ENCODE data around the gene BLM.

BLM gene

GRCh38 chr15:90690585-90690984 is 26.6 kb upstream of the BLM start:
- no peak for DNase-seq
- intact Hi-C loops (cut with DNase I): no loop called here

- DNase-seq: no peak
- intact Hi-C loops (cut with DNase I): no loop called here
These were observed 25.8 kb upstream of the BLM start for GRCh38 chr15:90691369-90691768.

- no peak for DNase-seq
- intact Hi-C loops (cut with DNase I): no loop called here
These were observed 25.0 kb upstream of the BLM start for GRCh38 chr15:90691982-90692773.

GRCh38 chr15:90694987-90695386 is 22.2 kb upstream of the BLM start:
- intact Hi-C loops (cut with DNase I): no loop called here
- DNase-seq: no peak

GRCh38 chr15:90697175-90697574 is 20.0 kb upstream of the BLM start:
- DNase-seq: no peak
- intact Hi-C loops (cut with DNase I): no loop called here

- intact Hi-C loops (cut with DNase I): no loop called here
These were observed 18.5 kb upstream of the BLM start for GRCh38 chr15:90698629-90699028.

GRCh38 chr15:90701048-90701447 is 16.1 kb upstream of the BLM start:
- intact Hi-C loops (cut with DNase I): no loop called here
- no peak for DNase-seq

More at GRCh38 chr15:90698629-90699028, 18.5 kb upstream of the BLM start:
- no peak for DNase-seq

GRCh38 chr15:90701880-90702630 is 15.1 kb upstream of the BLM start:
- peak in 1 of 10 donors; percentile 44 for DNase-seq
- intact Hi-C loops (cut with DNase I): no loop called here

- intact Hi-C loops (cut with DNase I): no loop called here
- DNase-seq: no peak
These were observed 13.7 kb upstream of the BLM start for GRCh38 chr15:90703455-90703854.

- no peak for DNase-seq
- intact Hi-C loops (cut with DNase I): no loop called here
These were observed 11.9 kb upstream of the BLM start for GRCh38 chr15:90705212-90705611.

- intact Hi-C loops (cut with DNase I): no loop called here
- DNase-seq: no peak
These were observed 10.5 kb upstream of the BLM start for GRCh38 chr15:90706394-90707327.

- DNase-seq: no peak
- intact Hi-C loops (cut with DNase I): no loop called here
These were observed 9.7 kb upstream of the BLM start for GRCh38 chr15:90707489-90707888.

- intact Hi-C loops (cut with DNase I): no loop called here
- DNase-seq: no peak
These were observed 8.6 kb upstream of the BLM start for GRCh38 chr15:90708516-90708915.

GRCh38 chr15:90709278-90709677 is 7.9 kb upstream of the BLM start:
- intact Hi-C loops (cut with DNase I): no loop called here
- no peak for DNase-seq

- DNase-seq: no peak
- intact Hi-C loops (cut with DNase I): no loop called here
These were observed 6.6 kb upstream of the BLM start for GRCh38 chr15:90710436-90711027.

GRCh38 chr15:90711418-90711824 is 5.7 kb upstream of the BLM start:
- intact Hi-C loops (cut with DNase I): no loop called here

GRCh38 chr15:90711842-90712241 is 5.3 kb upstream of the BLM start:
- DNase-seq: no peak
- intact Hi-C loops (cut with DNase I): no loop called here

More at GRCh38 chr15:90711418-90711824, 5.7 kb upstream of the BLM start:
- DNase-seq: no peak

GRCh38 chr15:90713081-90713480 is 4.1 kb upstream of the BLM start:
- DNase-seq: no peak
- intact Hi-C loops (cut with DNase I): no loop called here

- intact Hi-C loops (cut with DNase I): loop anchor here (5.0 kb wide), 1 partner anchor 171 kb away; no protein-coding TSS in a partner anchor
- peak in 2 of 10 donors; percentile 7 to 8 for DNase-seq
These were observed 700 bp upstream of the BLM start for GRCh38 chr15:90716317-90716975.

- intact Hi-C loops (cut with DNase I): loop anchor here (5.0 kb wide), 1 partner anchor 169 kb away; no protein-coding TSS in a partner anchor
- DNase-seq: no peak
These were observed 1.1 kb downstream of the BLM start for GRCh38 chr15:90718232-90718631.
